ENCODE measurements around the gene PUSL1.

- TF ChIP-seq CTCF (IDR thresholded peaks at IDR 0.05) (no peak), EZH2 (IDR thresholded peaks at IDR 0.05; ENCODE audit: borderline replicate concordance, insufficient read depth, low read depth, low read length, poor library complexity, severe bottlenecking) (no peak)
Measured at GRCh38 chr1:1298861-1299685, 9.3 kb upstream of the PUSL1 start.

All from B cell (primary cell).